ENCODE data around the gene RNF220.

- TF ChIP-seq CTCF (IDR thresholded peaks at IDR 0.05), result no peak
- no peak for TF ChIP-seq POLR2A (IDR thresholded peaks at IDR 0.05)
Measured at GRCh38 chr1:44568128-44568900, 163.3 kb downstream of the RNF220 start.
